ENCODE results near the gene GPC3. TPM values are rescaled to one million over a fixed set of nuclear protein-coding genes. Genes with fewer than 3 reads are reported as not detected.

The GPC3 gene
- total RNA-seq, 2 donors from 2014 or later = 16.9 to 22.7 TPM

GRCh38 chrX:133754657-133755056, 230.7 kb downstream of the GPC3 start:
- no peak overlapping the region for H3K4me3 ChIP-seq
- H3K4me1 ChIP-seq = no peaks in the 10 kb centered on the region
- 30 to 36% methylated on average over 2 of the region's 2 CpGs for WGBS, 2 donors
- no peak for DNase-seq
- intact Hi-C loops (cut with DNase I) = no loop called here
- no peaks in the 10 kb centered on the region for H3K36me3 ChIP-seq (replicated peaks in 1 of 2; ENCODE audit: insufficient read depth in 1 of 2, low read depth in 2 of 2)
- ATAC-seq = no peak
- H3K27me3 ChIP-seq = no peaks in the 10 kb centered on the region
- no peaks in the 10 kb centered on the region for H3K9me3 ChIP-seq
- no peak overlapping the region for H3K27ac ChIP-seq
- no peak for TF ChIP-seq POLR2A (IDR thresholded peaks at IDR 0.05)
- TF ChIP-seq, protein P1, sequence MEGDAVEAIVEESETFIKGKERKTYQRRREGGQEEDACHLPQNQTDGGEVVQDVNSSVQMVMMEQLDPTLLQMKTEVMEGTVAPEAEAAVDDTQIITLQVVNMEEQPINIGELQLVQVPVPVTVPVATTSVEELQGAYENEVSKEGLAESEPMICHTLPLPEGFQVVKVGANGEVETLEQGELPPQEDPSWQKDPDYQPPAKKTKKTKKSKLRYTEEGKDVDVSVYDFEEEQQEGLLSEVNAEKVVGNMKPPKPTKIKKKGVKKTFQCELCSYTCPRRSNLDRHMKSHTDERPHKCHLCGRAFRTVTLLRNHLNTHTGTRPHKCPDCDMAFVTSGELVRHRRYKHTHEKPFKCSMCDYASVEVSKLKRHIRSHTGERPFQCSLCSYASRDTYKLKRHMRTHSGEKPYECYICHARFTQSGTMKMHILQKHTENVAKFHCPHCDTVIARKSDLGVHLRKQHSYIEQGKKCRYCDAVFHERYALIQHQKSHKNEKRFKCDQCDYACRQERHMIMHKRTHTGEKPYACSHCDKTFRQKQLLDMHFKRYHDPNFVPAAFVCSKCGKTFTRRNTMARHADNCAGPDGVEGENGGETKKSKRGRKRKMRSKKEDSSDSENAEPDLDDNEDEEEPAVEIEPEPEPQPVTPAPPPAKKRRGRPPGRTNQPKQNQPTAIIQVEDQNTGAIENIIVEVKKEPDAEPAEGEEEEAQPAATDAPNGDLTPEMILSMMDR (IDR thresholded peaks at IDR 0.05) = no peak

DNA sequence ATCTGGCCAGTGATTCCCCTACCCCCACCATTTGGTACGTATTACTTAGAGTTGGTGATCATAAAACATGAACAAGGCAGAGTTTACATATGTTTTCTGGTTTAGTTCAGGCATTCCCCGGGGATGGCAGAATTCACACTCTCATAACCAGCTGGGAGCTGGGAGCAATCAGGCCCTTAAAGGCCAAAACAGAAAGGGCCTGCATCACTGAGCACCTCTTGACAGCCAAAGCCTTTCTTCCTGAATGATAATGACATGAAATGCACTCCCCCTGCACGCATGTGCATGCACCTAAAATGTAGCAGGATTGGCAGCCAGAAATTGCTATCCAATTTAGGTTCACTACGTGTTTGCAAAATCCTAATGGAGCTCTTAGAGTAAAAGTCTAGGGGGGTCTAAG, 235.4 kb downstream of the GPC3 start:
- DNase-seq (no peak), ATAC-seq (no peak)
- TF ChIP-seq POLR2A (IDR thresholded peaks at IDR 0.05) = no peak
- TF ChIP-seq, protein P1 (IDR thresholded peaks at IDR 0.05) = no peak
- no peaks in the 10 kb centered on the region for H3K4me1 ChIP-seq
- H3K27ac ChIP-seq = no peak overlapping the region
- H3K27me3 ChIP-seq = no peaks in the 10 kb centered on the region
- intact Hi-C loops (cut with DNase I) = no loop called here
- WGBS, 2 donors = 84 to 100% methylated on average over 2 to 4 of the region's 4 CpGs
- H3K9me3 ChIP-seq = no peaks in the 10 kb centered on the region
- H3K4me3 ChIP-seq = no peak overlapping the region
- no peaks in the 10 kb centered on the region for H3K36me3 ChIP-seq (replicated peaks in 1 of 2; ENCODE audit: insufficient read depth in 1 of 2, low read depth in 2 of 2)

- DNase-seq (no peak), ATAC-seq (no peak)
- H3K36me3 ChIP-seq (replicated peaks in 1 of 2; ENCODE audit: insufficient read depth in 1 of 2, low read depth in 2 of 2) = no peaks in the 10 kb centered on the region
- no peak overlapping the region for H3K4me3 ChIP-seq
- no peaks in the 10 kb centered on the region for H3K27me3 ChIP-seq
- H3K4me1 ChIP-seq = no peaks in the 10 kb centered on the region
- intact Hi-C loops (cut with DNase I) = no loop called here
- 57 to 71% methylated on average over 4 of the region's 4 CpGs for WGBS, 2 donors
- H3K9me3 ChIP-seq = no peaks in the 10 kb centered on the region
- no peak overlapping the region for H3K27ac ChIP-seq
- TF ChIP-seq POLR2A (IDR thresholded peaks at IDR 0.05) = no peak
- TF ChIP-seq, protein P1 (IDR thresholded peaks at IDR 0.05) = no peak
These were observed 236.0 kb downstream of the GPC3 start for GRCh38 chrX:133749370-133749769.

DNA sequence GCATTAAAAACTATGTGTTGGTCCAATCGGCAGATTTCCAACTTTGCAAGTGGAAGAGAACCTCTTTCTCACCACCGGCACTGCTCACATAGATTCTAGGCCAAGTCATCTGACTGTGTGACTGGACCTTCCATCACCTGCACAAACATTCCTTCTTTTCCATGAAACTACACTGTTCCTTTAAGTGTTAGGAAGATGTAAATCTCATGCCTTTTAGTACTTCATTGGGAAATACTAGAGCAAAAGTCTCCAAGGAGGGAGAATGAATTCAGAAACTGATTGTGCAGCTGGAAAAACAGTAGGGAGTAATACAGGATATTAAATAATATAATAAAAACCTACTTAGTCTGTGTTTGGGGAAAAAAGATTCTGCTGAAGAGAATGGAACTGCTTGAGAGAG, 238.2 kb downstream of the GPC3 start:
- TF ChIP-seq, protein P1 (IDR thresholded peaks at IDR 0.05) = no peak
- TF ChIP-seq POLR2A (IDR thresholded peaks at IDR 0.05) = no peak
- Histone ChIP-seq H3K9me3 (no peaks in the 10 kb centered on the region), H3K4me1 (no peaks in the 10 kb centered on the region), H3K27ac (no peak overlapping the region), H3K36me3 (replicated peaks in 1 of 2; ENCODE audit: insufficient read depth in 1 of 2, low read depth in 2 of 2) (no peaks in the 10 kb centered on the region), H3K27me3 (no peaks in the 10 kb centered on the region), H3K4me3 (no peak overlapping the region)
- intact Hi-C loops (cut with DNase I) = no loop called here
- DNase-seq (no peak), ATAC-seq (no peak)
- 52 to 60% methylated on average over 2 of the region's 2 CpGs for WGBS, 2 donors

DNA sequence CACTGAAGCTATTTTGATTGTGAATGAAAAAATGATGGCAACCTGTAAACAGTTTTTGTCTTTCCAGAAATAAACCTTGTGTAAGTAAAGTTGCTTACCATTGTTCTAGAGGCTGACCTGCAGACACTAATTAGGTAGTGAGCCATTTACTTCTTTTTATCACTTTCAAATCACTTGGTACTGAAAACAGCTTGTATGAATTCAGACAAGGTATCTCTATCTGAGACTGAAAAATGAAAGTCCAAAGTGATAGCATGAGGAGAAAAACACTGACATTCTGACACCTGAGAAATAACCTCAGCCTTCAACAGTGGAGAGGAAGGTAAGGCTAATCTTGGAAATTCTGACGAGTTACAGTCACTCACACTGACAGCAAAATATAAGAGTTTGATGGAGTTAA, 238.8 kb downstream of the GPC3 start:
- no peak for TF ChIP-seq POLR2A (IDR thresholded peaks at IDR 0.05)
- TF ChIP-seq, protein P1 (IDR thresholded peaks at IDR 0.05) = no peak
- DNase-seq = no peak
- H3K9me3 ChIP-seq = no peaks in the 10 kb centered on the region
- 21 to 45% methylated on average over 1 of the region's 1 CpG for WGBS, 2 donors
- no peaks in the 10 kb centered on the region for H3K4me1 ChIP-seq
- H3K4me3 ChIP-seq = no peak overlapping the region
- no peaks in the 10 kb centered on the region for H3K27me3 ChIP-seq
- H3K27ac ChIP-seq = no peak overlapping the region
- H3K36me3 ChIP-seq (replicated peaks in 1 of 2; ENCODE audit: insufficient read depth in 1 of 2, low read depth in 2 of 2) = no peaks in the 10 kb centered on the region
- ATAC-seq = no peak
- intact Hi-C loops (cut with DNase I) = no loop called here
